ENCODE results near the gene WDR45.
A peak's percentile ranks its signal among the peaks of the same experiment; 100 is the strongest.

WDR45 gene

DNA sequence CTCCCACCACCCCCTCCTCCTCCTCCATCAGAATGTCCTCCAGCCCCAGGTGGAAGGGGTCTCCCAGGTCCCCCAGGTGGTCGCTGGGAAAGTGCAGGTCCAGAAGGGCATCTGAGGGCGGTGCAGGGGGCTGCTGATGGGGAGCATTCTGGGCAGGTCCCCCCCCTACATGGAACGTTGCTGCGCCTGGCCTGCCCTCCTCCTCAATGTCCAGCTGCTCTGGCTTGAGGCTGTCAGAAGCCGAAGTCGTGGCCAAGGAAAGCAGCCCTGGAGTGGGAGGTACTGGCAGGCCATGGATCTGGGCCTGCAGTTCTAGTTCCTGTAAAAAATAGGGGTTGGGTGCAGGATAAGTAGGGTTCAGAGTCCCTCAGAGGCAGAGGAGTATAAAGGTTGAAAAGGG lies 49.4 kb downstream of the WDR45 start:
- TF ChIP-seq CTCF (IDR thresholded peaks at IDR 0.05), result no peak
- TF ChIP-seq ZFX (IDR thresholded peaks at IDR 0.05; ENCODE audit: borderline replicate concordance), result no peak
- H3K27ac ChIP-seq, result no peak overlapping the region

GRCh38 chrX:49029876-49030275 lies 49.8 kb downstream of the WDR45 start:
- TF ChIP-seq ZFX (IDR thresholded peaks at IDR 0.05; ENCODE audit: borderline replicate concordance) (no peak), CTCF (IDR thresholded peaks at IDR 0.05) (no peak)
- peak overlapping the region; percentile 45; the same call in 1 of the 2 replicates for H3K27ac ChIP-seq
